ENCODE results near the gene C8B. TPM values are rescaled to one million over a fixed set of nuclear protein-coding genes. Genes with fewer than 3 reads are reported as not detected.

C8B gene
- total and polyA plus RNA-seq, 7 experiments from 2014 or later = not detected

DNA sequence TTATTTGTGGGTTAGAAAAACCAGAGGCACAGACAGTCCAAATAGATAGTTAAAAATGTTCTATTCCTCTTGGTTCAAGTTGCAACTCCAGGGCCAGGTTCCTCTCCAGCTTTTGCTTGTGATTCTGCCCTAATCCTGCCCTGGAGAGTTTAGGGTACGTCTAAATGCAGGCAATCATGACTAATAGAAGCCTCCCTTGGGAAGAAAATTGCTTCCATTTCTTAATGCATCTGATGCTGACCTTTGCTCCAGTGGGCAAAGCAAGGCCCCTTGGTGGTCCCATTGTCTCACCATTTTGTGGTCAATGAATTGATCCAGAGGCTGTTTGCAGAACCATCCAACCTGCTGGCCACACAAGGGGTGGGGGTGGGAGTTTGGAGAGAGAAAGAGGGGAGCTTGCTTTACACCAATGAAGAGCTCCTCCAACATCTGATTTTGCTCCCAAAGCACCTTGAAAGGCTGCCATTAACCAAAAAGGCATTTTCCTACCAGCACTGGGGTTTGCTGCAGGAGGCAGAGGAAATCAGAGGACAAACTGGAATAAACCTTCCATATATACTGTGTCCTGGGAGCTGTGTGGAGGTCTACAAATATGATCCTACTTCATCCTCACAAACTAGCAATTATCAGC, 31.3 kb downstream of the C8B start:
- no peak for ATAC-seq
- H3K27ac Mint-ChIP-seq = no peak overlapping the region
- H3K27me3 Mint-ChIP-seq = peaks cover 0 to 20% (median 10%) of the 10 kb centered on the region in 5 donors
- Histone ChIP-seq H3K4me1 (ENCODE audit: control insufficient read depth in 2 of 2, insufficient read depth in 2 of 2, low read length in 2 of 2) (no peaks in the 10 kb centered on the region), H3K9me3 (ENCODE audit: control insufficient read depth in 2 of 3, low read length in 3 of 3) (no peaks in the 10 kb centered on the region), H3K27me3 (ENCODE audit: control insufficient read depth in 2 of 2, insufficient read depth in 2 of 2, low read length in 2 of 2) (no peaks in the 10 kb centered on the region), H3K4me3 (ENCODE audit: low read length) (no peak overlapping the region), H3K36me3 (ENCODE audit: control insufficient read depth in 2 of 3, insufficient read depth in 3 of 3, low read length in 3 of 3) (no peaks in the 10 kb centered on the region), H3K27ac (ENCODE audit: low read depth, low read length) (no peak overlapping the region)
- no peak for DNase-seq
- intact Hi-C loops (cut with micrococcal nuclease) = no loop called here
- H3K4me1 Mint-ChIP-seq = no peaks in the 10 kb centered on the region
- CTCF ChIA-PET = no interaction called here
- H3K4me3 Mint-ChIP-seq = no peak overlapping the region
- POLR2A ChIA-PET = no interaction called here
- H3K36me3 Mint-ChIP-seq = no peaks in the 10 kb centered on the region
- H3K9me3 Mint-ChIP-seq = peaks cover 0 to 5% (median 0%) of the 10 kb centered on the region in 11 donors

GRCh38 chr1:56933606-56934005, 32.2 kb downstream of the C8B start:
- intact Hi-C loops (cut with micrococcal nuclease) = no loop called here
- H3K27me3 Mint-ChIP-seq = peaks cover 0 to 15% (median 8%) of the 10 kb centered on the region in 5 donors
- no peaks in the 10 kb centered on the region for H3K4me1 Mint-ChIP-seq
- POLR2A ChIA-PET = no interaction called here
- no peak overlapping the region for H3K4me3 ChIP-seq (ENCODE audit: low read length)
- no peak for ATAC-seq
- H3K27ac Mint-ChIP-seq = no peak overlapping the region
- H3K27ac ChIP-seq (ENCODE audit: low read depth, low read length) = no peak overlapping the region
- no peaks in the 10 kb centered on the region for H3K27me3 ChIP-seq (ENCODE audit: control insufficient read depth in 2 of 2, insufficient read depth in 2 of 2, low read length in 2 of 2)
- H3K36me3 ChIP-seq (ENCODE audit: control insufficient read depth in 2 of 3, insufficient read depth in 3 of 3, low read length in 3 of 3) = no peaks in the 10 kb centered on the region
- H3K9me3 Mint-ChIP-seq = peaks cover 0 to 5% (median under 1%) of the 10 kb centered on the region in 11 donors
- DNase-seq = no peak
- H3K4me3 Mint-ChIP-seq = no peak overlapping the region
- H3K9me3 ChIP-seq (ENCODE audit: control insufficient read depth in 2 of 3, low read length in 3 of 3) = no peaks in the 10 kb centered on the region
- no peaks in the 10 kb centered on the region for H3K36me3 Mint-ChIP-seq
- CTCF ChIA-PET = no interaction called here
- no peaks in the 10 kb centered on the region for H3K4me1 ChIP-seq (ENCODE audit: control insufficient read depth in 2 of 2, insufficient read depth in 2 of 2, low read length in 2 of 2)

DNA sequence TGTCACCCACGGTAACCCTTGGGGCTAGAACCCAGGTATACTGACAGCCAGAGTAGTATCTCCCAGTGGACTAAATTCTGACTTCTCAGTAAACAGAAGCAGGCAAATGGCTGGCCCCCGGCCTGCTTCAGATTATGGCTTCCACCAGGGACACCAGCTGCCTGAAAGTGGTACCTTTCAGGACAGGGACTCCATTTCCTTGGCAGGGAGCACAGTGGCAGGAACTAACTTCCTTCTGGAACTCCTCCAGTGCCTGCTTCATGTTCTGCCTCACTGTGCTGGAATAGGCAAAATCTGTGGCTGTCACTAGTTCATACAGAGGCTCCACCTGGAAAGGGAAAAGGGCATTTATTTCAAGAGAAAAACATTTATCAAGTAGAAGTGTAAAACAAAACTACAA, 32.7 kb downstream of the C8B start:
- Mint-ChIP-seq H3K27ac (no peak overlapping the region), H3K27me3 (peaks cover 0 to 13% (median 6%) of the 10 kb centered on the region in 5 donors), H3K4me1 (no peaks in the 10 kb centered on the region), H3K4me3 (no peak overlapping the region), H3K9me3 (peaks cover 0 to 7% (median 2%) of the 10 kb centered on the region in 11 donors), H3K36me3 (no peaks in the 10 kb centered on the region)
- Histone ChIP-seq H3K4me3 (ENCODE audit: low read length) (no peak overlapping the region), H3K9me3 (ENCODE audit: control insufficient read depth in 2 of 3, low read length in 3 of 3) (no peaks in the 10 kb centered on the region), H3K36me3 (ENCODE audit: control insufficient read depth in 2 of 3, insufficient read depth in 3 of 3, low read length in 3 of 3) (no peaks in the 10 kb centered on the region), H3K27me3 (ENCODE audit: control insufficient read depth in 2 of 2, insufficient read depth in 2 of 2, low read length in 2 of 2) (no peaks in the 10 kb centered on the region), H3K27ac (ENCODE audit: low read depth, low read length) (no peak overlapping the region), H3K4me1 (ENCODE audit: control insufficient read depth in 2 of 2, insufficient read depth in 2 of 2, low read length in 2 of 2) (no peaks in the 10 kb centered on the region)
- ChIA-PET CTCF (no interaction called here), POLR2A (no interaction called here)
- ATAC-seq = no peak
- intact Hi-C loops (cut with micrococcal nuclease) = no loop called here
- DNase-seq = no peak

- no peaks in the 10 kb centered on the region for H3K9me3 ChIP-seq (ENCODE audit: control insufficient read depth in 2 of 3, low read length in 3 of 3)
- no peak overlapping the region for H3K27ac Mint-ChIP-seq
- DNase-seq (no peak), ATAC-seq (no peak)
- no peaks in the 10 kb centered on the region for H3K36me3 Mint-ChIP-seq
- H3K4me3 Mint-ChIP-seq = no peak overlapping the region
- H3K4me1 Mint-ChIP-seq = no peaks in the 10 kb centered on the region
- H3K27me3 Mint-ChIP-seq = peaks cover 0 to 6% (median 3%) of the 10 kb centered on the region in 5 donors
- H3K27ac ChIP-seq (ENCODE audit: low read depth, low read length) = no peak overlapping the region
- H3K36me3 ChIP-seq (ENCODE audit: control insufficient read depth in 2 of 3, insufficient read depth in 3 of 3, low read length in 3 of 3) = no peaks in the 10 kb centered on the region
- CTCF ChIA-PET = no interaction called here
- peaks cover 0 to 7% (median 0%) of the 10 kb centered on the region in 11 donors for H3K9me3 Mint-ChIP-seq
- no peak overlapping the region for H3K4me3 ChIP-seq (ENCODE audit: low read length)
- H3K27me3 ChIP-seq (ENCODE audit: control insufficient read depth in 2 of 2, insufficient read depth in 2 of 2, low read length in 2 of 2) = no peaks in the 10 kb centered on the region
- no peaks in the 10 kb centered on the region for H3K4me1 ChIP-seq (ENCODE audit: control insufficient read depth in 2 of 2, insufficient read depth in 2 of 2, low read length in 2 of 2)
- POLR2A ChIA-PET = no interaction called here
- intact Hi-C loops (cut with micrococcal nuclease) = no loop called here
These were observed 34.1 kb downstream of the C8B start for GRCh38 chr1:56931686-56932085.

GRCh38 chr1:56931211-56931610, 34.6 kb downstream of the C8B start:
- H3K9me3 ChIP-seq (ENCODE audit: control insufficient read depth in 2 of 3, low read length in 3 of 3) = no peaks in the 10 kb centered on the region
- ChIA-PET CTCF (no interaction called here), POLR2A (no interaction called here)
- Mint-ChIP-seq H3K4me1 (no peaks in the 10 kb centered on the region), H3K27ac (no peak overlapping the region), H3K36me3 (no peaks in the 10 kb centered on the region), H3K4me3 (no peak overlapping the region), H3K9me3 (peaks cover 0 to 7% (median 0%) of the 10 kb centered on the region in 11 donors), H3K27me3 (peaks cover 0 to 11% (median 6%) of the 10 kb centered on the region in 5 donors)
- ATAC-seq (no peak), DNase-seq (no peak)
- H3K4me1 ChIP-seq (ENCODE audit: control insufficient read depth in 2 of 2, insufficient read depth in 2 of 2, low read length in 2 of 2) = no peaks in the 10 kb centered on the region
- H3K27me3 ChIP-seq (ENCODE audit: control insufficient read depth in 2 of 2, insufficient read depth in 2 of 2, low read length in 2 of 2) = no peaks in the 10 kb centered on the region
- H3K4me3 ChIP-seq (ENCODE audit: low read length) = no peak overlapping the region
- H3K27ac ChIP-seq (ENCODE audit: low read depth, low read length) = no peak overlapping the region
- intact Hi-C loops (cut with micrococcal nuclease) = no loop called here
- H3K36me3 ChIP-seq (ENCODE audit: control insufficient read depth in 2 of 3, insufficient read depth in 3 of 3, low read length in 3 of 3) = no peaks in the 10 kb centered on the region

DNA sequence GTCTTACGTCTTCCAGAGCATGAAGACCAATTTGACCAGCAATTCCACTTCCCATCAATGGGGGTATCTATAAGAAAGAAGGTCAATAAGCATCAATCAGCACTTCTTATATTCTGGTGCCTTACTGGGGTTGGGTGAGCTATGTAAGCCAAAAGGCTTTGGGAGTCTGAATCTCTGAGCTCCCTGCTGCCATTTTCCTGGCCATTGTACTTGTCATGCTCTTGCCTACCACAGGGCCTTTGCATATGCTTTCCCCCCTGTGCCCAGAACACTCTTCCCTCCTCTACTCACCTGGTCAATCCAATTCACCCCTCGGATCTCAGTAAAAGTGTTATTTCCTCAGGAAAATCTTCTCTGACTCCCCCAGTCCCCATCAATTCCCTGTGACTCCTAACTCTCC, 36.3 kb downstream of the C8B start:
- Mint-ChIP-seq H3K4me3 (no peak overlapping the region), H3K36me3 (no peaks in the 10 kb centered on the region), H3K9me3 (peaks cover 0 to 7% (median 0%) of the 10 kb centered on the region in 11 donors), H3K4me1 (no peaks in the 10 kb centered on the region), H3K27ac (no peak overlapping the region), H3K27me3 (peaks cover 0 to 22% (median 9%) of the 10 kb centered on the region in 5 donors)
- ChIA-PET CTCF (no interaction called here), POLR2A (no interaction called here)
- Histone ChIP-seq H3K27ac (ENCODE audit: low read depth, low read length) (no peak overlapping the region), H3K9me3 (ENCODE audit: control insufficient read depth in 2 of 3, low read length in 3 of 3) (no peaks in the 10 kb centered on the region), H3K27me3 (ENCODE audit: control insufficient read depth in 2 of 2, insufficient read depth in 2 of 2, low read length in 2 of 2) (no peaks in the 10 kb centered on the region), H3K4me1 (ENCODE audit: control insufficient read depth in 2 of 2, insufficient read depth in 2 of 2, low read length in 2 of 2) (no peaks in the 10 kb centered on the region), H3K36me3 (ENCODE audit: control insufficient read depth in 2 of 3, insufficient read depth in 3 of 3, low read length in 3 of 3) (no peaks in the 10 kb centered on the region), H3K4me3 (ENCODE audit: low read length) (no peak overlapping the region)
- ATAC-seq (no peak), DNase-seq (no peak)
- intact Hi-C loops (cut with micrococcal nuclease) = no loop called here

- intact Hi-C loops (cut with micrococcal nuclease) = no loop called here
- DNase-seq = no peak
- Histone ChIP-seq H3K9me3 (ENCODE audit: control insufficient read depth in 2 of 3, low read length in 3 of 3) (no peaks in the 10 kb centered on the region), H3K27me3 (ENCODE audit: control insufficient read depth in 2 of 2, insufficient read depth in 2 of 2, low read length in 2 of 2) (no peaks in the 10 kb centered on the region), H3K4me3 (ENCODE audit: low read length) (no peak overlapping the region), H3K4me1 (ENCODE audit: control insufficient read depth in 2 of 2, insufficient read depth in 2 of 2, low read length in 2 of 2) (no peaks in the 10 kb centered on the region), H3K27ac (ENCODE audit: low read depth, low read length) (no peak overlapping the region), H3K36me3 (ENCODE audit: control insufficient read depth in 2 of 3, insufficient read depth in 3 of 3, low read length in 3 of 3) (no peaks in the 10 kb centered on the region)
- peaks cover 0 to 26% (median 14%) of the 10 kb centered on the region in 5 donors for H3K27me3 Mint-ChIP-seq
- peaks cover 0 to 7% (median 0%) of the 10 kb centered on the region in 11 donors for H3K9me3 Mint-ChIP-seq
- peaks cover 0 to 3% (median 0%) of the 10 kb centered on the region in 5 donors for H3K36me3 Mint-ChIP-seq
- no peak overlapping the region for H3K4me3 Mint-ChIP-seq
- H3K4me1 Mint-ChIP-seq = peaks cover 0 to 2% (median 0%) of the 10 kb centered on the region in 7 donors
- ChIA-PET CTCF (no interaction called here), POLR2A (no interaction called here)
- H3K27ac Mint-ChIP-seq = no peak overlapping the region
- ATAC-seq = no peak
These were observed 37.8 kb downstream of the C8B start for GRCh38 chr1:56927986-56928385.

All from naive thymus-derived CD4-positive, alpha-beta T cell (primary cell).